HepG2 (cell line): ENCODE results near the gene ATP2B2. TPM values are rescaled to one million over a fixed set of nuclear protein-coding genes. Genes with fewer than 3 reads are reported as not detected.

Experiments
- AFF4 ChIP-seq: sonication (generic); formaldehyde crosslinking; IDR thresholded peaks from 2 replicates; pipeline ENCODE4 v1.4.0; 2020; ENCODE audit warnings: missing genetic modification reagents
- ASH2L ChIP-seq: fragments of 300-600, 200-600 bp; sonication (generic); IDR thresholded peaks from 2 replicates; pipeline ENCODE4 v1.7.0; 2017; ENCODE audit warnings: low read depth, mild to moderate bottlenecking, moderate library complexity, mixed read lengths, low read length; ENCODE audit not compliant: insufficient read length
- KDM1A ChIP-seq: IDR thresholded peaks from 2 replicates; pipeline ENCODE4 v1.6.1; 2016; ENCODE audit warnings: missing compliant biosample characterization
- MAFF ChIP-seq: IDR thresholded peaks from 2 replicates; pipeline ENCODE4 v1.6.1; 2011; ENCODE audit warnings: low read depth, low read length, improper control_type of control experiment
- MED13 ChIP-seq: sonication (generic); formaldehyde crosslinking; IDR thresholded peaks from 2 replicates; pipeline ENCODE4 v1.5.0; 2020; ENCODE audit warnings: missing genetic modification reagents
- MIXL1 ChIP-seq: IDR thresholded peaks from 2 replicates; pipeline ENCODE4 v1.6.1; 2016
- MTF1 ChIP-seq: sonication (generic); formaldehyde crosslinking; IDR thresholded peaks from 2 replicates; pipeline ENCODE4 v1.5.0; 2020; ENCODE audit warnings: missing genetic modification reagents
- PAWR ChIP-seq: sonication (generic); formaldehyde crosslinking; IDR thresholded peaks from 2 replicates; pipeline ENCODE4 v1.4.0; 2020; ENCODE audit warnings: missing genetic modification reagents, mild to moderate bottlenecking, borderline replicate concordance
- PHF21A ChIP-seq: sonication (generic); formaldehyde crosslinking; IDR thresholded peaks from 2 replicates; pipeline ENCODE4 v1.5.0; 2020; ENCODE audit warnings: mild to moderate bottlenecking, missing genetic modification reagents
- SIX1 ChIP-seq: sonication (generic); formaldehyde crosslinking; IDR thresholded peaks from 2 replicates; pipeline ENCODE4 v1.4.0; 2020; ENCODE audit warnings: missing genetic modification reagents, borderline replicate concordance
- SRSF1 ChIP-seq: fragments of 200-400 bp; formaldehyde crosslinking; optimal IDR thresholded peaks from 2 replicates; pipeline ENCODE3; 2017; ENCODE audit warnings: mild to moderate bottlenecking, low read depth, low read length, moderate library complexity
- TRIM24 ChIP-seq: sonication (generic); formaldehyde crosslinking; IDR thresholded peaks from 2 replicates; pipeline ENCODE4 v1.8.0; 2022; ENCODE audit warnings: mild to moderate bottlenecking, missing genetic modification reagents
- YEATS4 ChIP-seq: sonication (generic); formaldehyde crosslinking; IDR thresholded peaks from 2 replicates; pipeline ENCODE4 v1.4.0; 2020; ENCODE audit warnings: missing genetic modification reagents, borderline replicate concordance
- ZBTB7A ChIP-seq: sonication (generic); formaldehyde crosslinking; IDR thresholded peaks from 2 replicates; pipeline ENCODE4 v1.8.0; 2022; ENCODE audit warnings: mild to moderate bottlenecking, missing genetic modification reagents
- ZNF296 ChIP-seq: sonication (generic); formaldehyde crosslinking; conservative IDR thresholded peaks from 2 replicates; pipeline ENCODE4 v1.5.0; 2020; ENCODE audit warnings: mild to moderate bottlenecking, missing genetic modification reagents
- ZNF350 ChIP-seq: sonication (generic); formaldehyde crosslinking; IDR thresholded peaks from 2 replicates; pipeline ENCODE4 v1.4.0; 2020; ENCODE audit warnings: mild to moderate bottlenecking, low read depth, missing genetic modification reagents, borderline replicate concordance
- ZNF564 ChIP-seq: sonication (generic); formaldehyde crosslinking; IDR thresholded peaks from 2 replicates; pipeline ENCODE4 v1.8.1; 2023; ENCODE audit warnings: mild to moderate bottlenecking, missing genetic modification reagents
- ZNF572 ChIP-seq: sonication (generic); formaldehyde crosslinking; IDR thresholded peaks from 2 replicates; pipeline ENCODE4 v1.5.1; 2020; ENCODE audit warnings: mild to moderate bottlenecking, missing genetic modification reagents
- ZNF724P ChIP-seq: sonication (generic); formaldehyde crosslinking; IDR thresholded peaks from 2 replicates; pipeline ENCODE4 v1.8.0; 2022; ENCODE audit warnings: missing genetic modification reagents, borderline replicate concordance
- ZNF746 ChIP-seq: sonication (generic); formaldehyde crosslinking; IDR thresholded peaks from 2 replicates; pipeline ENCODE4 v1.8.0; 2022; ENCODE audit warnings: mild to moderate bottlenecking, missing genetic modification reagents
- polyA plus RNA-seq, 8 experiments: library from polyadenylated mRNA; depleted of rRNA in 3 of 8; stranded (reverse) in 7 of 8; unstranded in 1 of 8; fragments of >200 nt; fragmentation: Illumina TruSeq in 4 of 8; extraction: Trizol in 4 of 8; gene quantifications; 2 replicates each; pipeline versions ENCODE4 v1.2.1 to v1.2.3, GENCODE V29; 2011 to 2016; ENCODE audit warnings: low read depth in 4 of 8, missing spikeins in 1 of 8, mixed read lengths in 1 of 8; ENCODE audit not compliant: insufficient read depth in 1 of 8
- total RNA-seq, 5 experiments: library from RNA; depleted of rRNA; stranded (reverse); fragments of >200 nt; fragmentation: Illumina TruSeq; extraction: Trizol; gene quantifications; 2 replicates each; pipeline ENCODE4 v1.2.3, GENCODE V29; 2016; ENCODE audit warnings: low read depth in 1 of 5
- TF ChIP-seq, protein P1 (sequence below): sonication (generic); formaldehyde crosslinking; IDR thresholded peaks from 2 replicates; pipeline ENCODE4 v1.5.1; 2020; ENCODE audit warnings: missing genetic modification reagents, mild to moderate bottlenecking, borderline replicate concordance
- TF ChIP-seq, protein P2 (sequence below): sonication (generic); formaldehyde crosslinking; IDR thresholded peaks from 2 replicates; pipeline ENCODE4 v1.8.0; 2022; ENCODE audit warnings: mild to moderate bottlenecking, missing genetic modification reagents, moderate library complexity
- TF ChIP-seq, protein P3 (sequence below): IDR thresholded peaks from 2 replicates; pipeline ENCODE4 v1.6.1; 2016; ENCODE audit warnings: control low read depth

The ATP2B2 gene
- total and polyA plus RNA-seq, 2 of the 13 experiments (the other 11 are each of a cell fraction or from before 2014, with no cell fraction given) = 1.5 to 2.3 TPM

- TF ChIP-seq, protein P1, sequence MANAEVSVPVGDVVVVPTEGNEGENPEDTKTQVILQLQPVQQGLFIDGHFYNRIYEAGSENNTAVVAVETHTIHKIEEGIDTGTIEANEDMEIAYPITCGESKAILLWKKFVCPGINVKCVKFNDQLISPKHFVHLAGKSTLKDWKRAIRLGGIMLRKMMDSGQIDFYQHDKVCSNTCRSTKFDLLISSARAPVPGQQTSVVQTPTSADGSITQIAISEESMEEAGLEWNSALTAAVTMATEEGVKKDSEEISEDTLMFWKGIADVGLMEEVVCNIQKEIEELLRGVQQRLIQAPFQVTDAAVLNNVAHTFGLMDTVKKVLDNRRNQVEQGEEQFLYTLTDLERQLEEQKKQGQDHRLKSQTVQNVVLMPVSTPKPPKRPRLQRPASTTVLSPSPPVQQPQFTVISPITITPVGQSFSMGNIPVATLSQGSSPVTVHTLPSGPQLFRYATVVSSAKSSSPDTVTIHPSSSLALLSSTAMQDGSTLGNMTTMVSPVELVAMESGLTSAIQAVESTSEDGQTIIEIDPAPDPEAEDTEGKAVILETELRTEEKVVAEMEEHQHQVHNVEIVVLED (CRISPR knock-in tag) = no peak
- peak; percentile 56; the same call in 1 of the 2 replicates for TF ChIP-seq KDM1A (CRISPR knock-in tag)
- no peak for TF ChIP-seq PAWR (CRISPR knock-in tag)
- TF ChIP-seq ZNF572 (CRISPR knock-in tag) = 0 out of 2 replicates have a peak, but pooled peaks have one; percentile 28
- no peak for TF ChIP-seq ZNF746 (CRISPR knock-in tag)
- TF ChIP-seq TRIM24 (CRISPR knock-in tag) = 0 out of 2 replicates have a peak, but pooled peaks have one; percentile 43
- TF ChIP-seq MAFF = no peak
- TF ChIP-seq MIXL1 (CRISPR knock-in tag) = no peak
- TF ChIP-seq, protein P2, sequence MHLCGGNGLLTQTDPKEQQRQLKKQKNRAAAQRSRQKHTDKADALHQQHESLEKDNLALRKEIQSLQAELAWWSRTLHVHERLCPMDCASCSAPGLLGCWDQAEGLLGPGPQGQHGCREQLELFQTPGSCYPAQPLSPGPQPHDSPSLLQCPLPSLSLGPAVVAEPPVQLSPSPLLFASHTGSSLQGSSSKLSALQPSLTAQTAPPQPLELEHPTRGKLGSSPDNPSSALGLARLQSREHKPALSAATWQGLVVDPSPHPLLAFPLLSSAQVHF (CRISPR knock-in tag) = no peak
- no peak for TF ChIP-seq AFF4 (CRISPR knock-in tag)
- 0 out of 2 replicates have a peak, but pooled peaks have one; percentile 22 for TF ChIP-seq ZNF350 (CRISPR knock-in tag)
- TF ChIP-seq ZNF296 (CRISPR knock-in tag) = 0 out of 2 replicates have a peak, but pooled peaks have one; percentile 12
- no peak for TF ChIP-seq MED13 (CRISPR knock-in tag)
- peak; percentile 95 for TF ChIP-seq SIX1 (CRISPR knock-in tag)
- peak; percentile 63 for TF ChIP-seq PHF21A (CRISPR knock-in tag)
- TF ChIP-seq MTF1 (CRISPR knock-in tag) = no peak
- no peak for TF ChIP-seq ZNF564
- TF ChIP-seq YEATS4 (CRISPR knock-in tag) = peak; percentile 25; the same call in 1 of the 2 replicates
- no peak for TF ChIP-seq ZNF724P (CRISPR knock-in tag)
- TF ChIP-seq ZBTB7A = peak; percentile 82
- TF ChIP-seq, protein P3, sequence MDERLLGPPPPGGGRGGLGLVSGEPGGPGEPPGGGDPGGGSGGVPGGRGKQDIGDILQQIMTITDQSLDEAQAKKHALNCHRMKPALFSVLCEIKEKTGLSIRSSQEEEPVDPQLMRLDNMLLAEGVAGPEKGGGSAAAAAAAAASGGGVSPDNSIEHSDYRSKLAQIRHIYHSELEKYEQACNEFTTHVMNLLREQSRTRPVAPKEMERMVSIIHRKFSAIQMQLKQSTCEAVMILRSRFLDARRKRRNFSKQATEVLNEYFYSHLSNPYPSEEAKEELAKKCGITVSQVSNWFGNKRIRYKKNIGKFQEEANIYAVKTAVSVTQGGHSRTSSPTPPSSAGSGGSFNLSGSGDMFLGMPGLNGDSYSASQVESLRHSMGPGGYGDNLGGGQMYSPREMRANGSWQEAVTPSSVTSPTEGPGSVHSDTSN (CRISPR knock-in tag) = no peak
- TF ChIP-seq ASH2L = peak; percentile 46
- TF ChIP-seq SRSF1 = no peak
Measured at GRCh38 chr3:10470120-10471053, 35.0 kb downstream of the ATP2B2 start (continued).
